Endothelial cell of hepatic sinusoid (primary cell): ENCODE results near the gene CDYL2.

Source experiments
- in situ Hi-C: cut with HindIII; loops from 2 replicates; pipeline ENCODE4 v1.10.0; 2017; ENCODE audit warnings: low sequenced_read_pairs

Gene CDYL2

GRCh38 chr16:80569440-80570105 is 234.8 kb downstream of the CDYL2 start:
- in situ Hi-C loops, result no loop called here

- in situ Hi-C loops, result no loop called here
Measured at GRCh38 chr16:80564394-80564793, 240.0 kb downstream of the CDYL2 start.

- in situ Hi-C loops, result no loop called here
Measured at GRCh38 chr16:80563066-80563465, 241.3 kb downstream of the CDYL2 start.

GRCh38 chr16:80559369-80559768 is 245.0 kb downstream of the CDYL2 start:
- in situ Hi-C loops, result no loop called here

GRCh38 chr16:80557037-80557436 is 247.4 kb downstream of the CDYL2 start:
- in situ Hi-C loops, result no loop called here

- in situ Hi-C loops, result no loop called here
Measured at GRCh38 chr16:80556481-80556880, 247.9 kb downstream of the CDYL2 start.

- in situ Hi-C loops, result no loop called here
Measured at GRCh38 chr16:80554033-80554432, 250.4 kb downstream of the CDYL2 start.

GRCh38 chr16:80552277-80552676 is 252.1 kb downstream of the CDYL2 start:
- in situ Hi-C loops, result no loop called here
